GM19099 (cell line): ENCODE results near the gene TMEM168.

Source experiments
- POLR2A ChIP-seq: IDR thresholded peaks from 3 replicates; pipeline ENCODE4 v1.6.1; 2011; ENCODE audit warnings: low read depth; ENCODE audit not compliant: insufficient read length; ENCODE audit errors: extremely low read depth

The TMEM168 gene, protein sequence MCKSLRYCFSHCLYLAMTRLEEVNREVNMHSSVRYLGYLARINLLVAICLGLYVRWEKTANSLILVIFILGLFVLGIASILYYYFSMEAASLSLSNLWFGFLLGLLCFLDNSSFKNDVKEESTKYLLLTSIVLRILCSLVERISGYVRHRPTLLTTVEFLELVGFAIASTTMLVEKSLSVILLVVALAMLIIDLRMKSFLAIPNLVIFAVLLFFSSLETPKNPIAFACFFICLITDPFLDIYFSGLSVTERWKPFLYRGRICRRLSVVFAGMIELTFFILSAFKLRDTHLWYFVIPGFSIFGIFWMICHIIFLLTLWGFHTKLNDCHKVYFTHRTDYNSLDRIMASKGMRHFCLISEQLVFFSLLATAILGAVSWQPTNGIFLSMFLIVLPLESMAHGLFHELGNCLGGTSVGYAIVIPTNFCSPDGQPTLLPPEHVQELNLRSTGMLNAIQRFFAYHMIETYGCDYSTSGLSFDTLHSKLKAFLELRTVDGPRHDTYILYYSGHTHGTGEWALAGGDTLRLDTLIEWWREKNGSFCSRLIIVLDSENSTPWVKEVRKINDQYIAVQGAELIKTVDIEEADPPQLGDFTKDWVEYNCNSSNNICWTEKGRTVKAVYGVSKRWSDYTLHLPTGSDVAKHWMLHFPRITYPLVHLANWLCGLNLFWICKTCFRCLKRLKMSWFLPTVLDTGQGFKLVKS

DNA sequence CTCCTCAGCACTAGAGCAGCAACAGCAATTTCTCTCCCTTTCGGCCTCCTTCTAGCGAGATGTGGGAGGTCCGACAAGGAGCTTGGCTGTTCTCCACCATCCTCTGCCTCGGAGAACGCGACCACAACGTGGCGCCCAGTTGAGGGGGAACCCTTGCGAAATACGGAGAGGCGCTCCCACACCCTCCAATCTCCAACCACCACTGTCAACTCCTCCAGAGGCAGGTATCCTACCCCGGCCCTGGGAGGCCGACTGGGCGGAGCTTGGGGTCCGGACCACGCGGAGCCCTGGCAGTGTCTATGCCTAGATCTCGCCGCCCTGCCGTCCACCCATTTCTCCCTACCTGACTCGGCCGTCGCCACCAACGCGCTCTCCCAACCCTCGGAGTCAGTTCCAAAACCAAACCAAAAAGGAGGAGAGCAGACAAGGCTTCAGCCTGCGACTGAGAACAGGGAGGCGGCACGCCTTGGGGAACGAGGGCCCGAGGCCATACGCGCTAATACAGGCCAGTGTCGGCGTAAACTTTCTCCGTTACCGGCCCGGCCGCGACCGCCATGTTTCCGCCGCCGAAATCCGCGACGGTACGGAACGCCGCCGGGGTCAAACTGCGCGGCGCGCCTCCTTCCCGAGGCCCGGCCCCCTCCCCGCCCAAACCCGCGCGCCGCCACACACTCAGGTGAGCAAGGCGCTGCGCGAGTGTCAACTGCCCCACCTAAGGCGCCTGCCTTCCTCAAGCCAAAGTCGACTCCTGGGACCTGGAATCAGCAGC lies at the start of gene TMEM168:
TMEM168 (minus strand) TSS at position 577 of the 769 bp plus-strand sequence. CDS start 5,568 bp downstream, outside the sequence.
- TF ChIP-seq POLR2A = peak; percentile 85

DNA sequence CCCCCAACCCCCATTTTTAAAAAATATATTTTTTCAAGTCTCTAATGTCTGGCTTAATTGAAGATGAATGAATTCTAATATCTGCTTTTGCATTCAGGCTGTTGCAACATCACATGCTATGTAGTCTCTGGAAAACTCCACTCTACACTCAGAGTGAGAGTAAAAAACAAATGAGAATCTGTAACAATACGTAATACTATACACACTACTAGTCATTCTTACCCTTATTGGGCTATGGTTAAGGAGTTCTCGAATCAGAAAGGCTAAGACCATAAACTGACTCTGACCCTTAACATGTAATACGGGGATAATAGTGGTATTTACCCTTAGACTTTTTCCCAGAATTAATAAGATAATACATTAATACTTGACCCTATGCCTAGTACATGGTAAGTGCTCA lies 42.9 kb upstream of the TMEM168 start:
- TF ChIP-seq POLR2A = no peak

DNA sequence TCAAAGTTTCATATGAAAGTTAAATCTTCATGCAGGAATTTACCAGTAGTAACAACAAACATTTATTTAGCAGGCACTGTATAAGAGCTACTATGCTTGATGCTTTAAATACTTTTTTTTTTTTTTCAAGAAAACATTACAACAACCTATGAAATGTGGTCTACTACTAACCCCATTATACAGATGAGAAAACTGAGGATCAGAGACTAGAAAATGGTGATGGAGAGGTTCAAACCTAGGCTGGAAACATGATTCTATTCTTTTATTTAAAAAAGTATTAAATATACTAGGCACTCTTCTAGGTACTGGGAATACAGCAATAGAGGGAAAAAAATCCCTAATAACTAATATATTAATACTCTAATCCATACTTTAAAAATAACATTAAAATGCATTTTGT lies 40.6 kb upstream of the TMEM168 start:
- TF ChIP-seq POLR2A = no peak

DNA sequence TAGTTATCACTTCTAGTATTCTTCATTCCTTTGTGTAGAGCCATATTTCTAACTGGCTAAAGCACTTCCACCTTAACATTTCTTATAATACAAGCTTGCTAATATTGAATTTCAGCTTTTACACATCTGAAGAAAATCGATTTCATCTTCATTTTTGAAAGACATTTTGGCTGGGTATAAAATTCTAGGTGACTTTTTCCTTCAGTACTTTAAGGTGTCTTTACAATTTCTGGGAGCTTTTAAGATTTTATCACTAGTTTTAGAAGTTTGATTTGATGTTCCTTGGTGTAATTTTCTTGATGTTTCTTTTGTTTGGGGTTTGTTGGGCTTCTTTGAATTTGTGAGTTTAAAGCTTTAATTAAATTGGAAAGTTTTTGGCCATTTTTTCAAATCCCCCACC lies 38.5 kb upstream of the TMEM168 start:
- no peak for TF ChIP-seq POLR2A

DNA sequence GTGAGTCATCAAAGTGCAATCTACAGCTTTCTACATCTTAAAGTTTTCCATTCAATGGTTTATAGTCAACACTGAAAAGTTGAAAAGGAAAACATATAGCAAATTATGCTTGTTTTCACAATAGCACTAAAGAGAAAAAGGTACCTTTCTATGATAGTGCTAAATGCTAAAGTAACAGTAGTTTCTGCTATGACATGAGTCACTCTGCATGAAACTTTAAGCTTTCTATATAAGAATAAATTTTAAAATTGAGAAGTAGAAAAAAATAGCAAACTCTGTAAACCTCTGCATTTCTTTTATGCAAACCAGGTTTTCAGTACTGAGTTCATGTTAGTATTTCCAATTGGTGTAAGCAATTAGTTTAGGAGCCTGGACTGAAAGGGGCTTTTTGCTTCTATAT lies 31.2 kb upstream of the TMEM168 start:
- TF ChIP-seq POLR2A = no peak

DNA sequence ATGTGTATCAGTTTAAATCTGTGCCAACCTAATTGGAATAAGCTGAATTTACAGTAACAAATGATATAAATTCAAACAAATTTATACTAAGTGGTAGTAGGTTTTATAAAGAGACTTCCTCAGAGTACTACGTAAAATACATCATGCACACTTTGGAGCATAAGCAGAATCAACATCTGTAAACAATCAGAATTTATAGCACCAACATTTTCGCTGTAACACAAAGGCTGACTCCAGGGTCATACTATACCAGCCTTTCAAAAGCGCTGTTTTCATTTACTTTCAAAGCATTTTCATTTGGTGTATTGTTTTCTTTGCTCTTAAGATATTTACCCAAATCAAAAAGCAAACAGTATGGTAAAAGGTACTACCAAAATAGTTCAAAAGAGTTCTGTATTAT lies 29.3 kb upstream of the TMEM168 start:
- no peak for TF ChIP-seq POLR2A

DNA sequence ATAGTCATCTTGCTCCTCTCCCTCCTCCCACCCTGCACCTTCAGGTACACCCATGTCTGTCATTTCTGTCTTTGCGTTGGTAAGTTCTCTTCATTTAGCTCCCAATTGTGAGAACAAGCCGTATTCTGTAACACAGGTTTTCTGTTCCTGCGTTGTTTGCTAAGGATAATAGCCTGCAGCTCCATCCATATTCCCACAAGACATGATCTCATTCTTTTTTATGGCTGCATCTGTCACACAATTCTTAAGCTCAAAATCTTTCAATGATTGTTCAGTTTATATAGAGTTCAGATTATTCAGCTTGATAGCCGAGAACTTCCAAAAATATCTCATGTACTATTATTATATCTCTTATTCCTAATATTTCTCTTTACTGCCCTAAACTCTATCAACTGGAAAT lies 16.0 kb upstream of the TMEM168 start:
- TF ChIP-seq POLR2A = no peak

DNA sequence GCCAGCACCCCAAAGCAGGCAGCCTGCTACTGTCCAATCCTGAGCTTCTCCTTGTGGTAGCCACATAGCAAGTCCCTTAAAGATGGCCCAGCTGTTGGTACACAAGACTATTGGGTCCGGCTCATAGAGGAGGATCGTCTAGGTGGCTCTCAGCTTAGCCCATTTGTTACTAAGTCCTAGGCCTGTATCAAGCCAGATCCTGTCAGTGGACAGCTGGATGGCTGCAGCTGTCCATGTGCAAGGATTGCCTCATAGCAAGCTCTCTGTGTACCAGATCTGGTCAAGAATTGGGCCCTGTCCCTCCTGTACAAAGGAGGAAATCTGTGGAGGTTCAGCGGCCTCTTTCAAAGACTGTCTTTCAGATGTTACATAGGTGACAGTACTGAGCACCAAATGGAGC lies 12.2 kb upstream of the TMEM168 start:
- TF ChIP-seq POLR2A = no peak

DNA sequence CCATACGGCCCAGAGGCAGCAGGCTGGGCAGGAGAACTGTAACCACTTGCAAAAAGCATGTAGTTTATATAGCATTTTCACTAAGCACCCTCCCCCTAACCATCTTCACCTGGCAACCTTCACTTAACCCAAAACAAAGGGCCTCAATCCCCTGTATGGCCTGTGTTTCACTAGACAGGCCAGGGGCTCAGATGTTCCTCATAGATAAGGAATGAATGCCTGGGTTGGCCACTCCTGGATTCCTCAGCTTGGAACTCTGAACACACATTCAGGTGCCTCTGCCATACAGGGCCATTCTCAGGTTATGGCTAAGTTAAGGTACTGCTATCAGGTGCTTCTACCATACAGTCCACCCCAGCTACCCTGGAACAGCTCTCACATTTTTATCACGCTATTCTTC lies 10.3 kb upstream of the TMEM168 start:
- TF ChIP-seq POLR2A = no peak

DNA sequence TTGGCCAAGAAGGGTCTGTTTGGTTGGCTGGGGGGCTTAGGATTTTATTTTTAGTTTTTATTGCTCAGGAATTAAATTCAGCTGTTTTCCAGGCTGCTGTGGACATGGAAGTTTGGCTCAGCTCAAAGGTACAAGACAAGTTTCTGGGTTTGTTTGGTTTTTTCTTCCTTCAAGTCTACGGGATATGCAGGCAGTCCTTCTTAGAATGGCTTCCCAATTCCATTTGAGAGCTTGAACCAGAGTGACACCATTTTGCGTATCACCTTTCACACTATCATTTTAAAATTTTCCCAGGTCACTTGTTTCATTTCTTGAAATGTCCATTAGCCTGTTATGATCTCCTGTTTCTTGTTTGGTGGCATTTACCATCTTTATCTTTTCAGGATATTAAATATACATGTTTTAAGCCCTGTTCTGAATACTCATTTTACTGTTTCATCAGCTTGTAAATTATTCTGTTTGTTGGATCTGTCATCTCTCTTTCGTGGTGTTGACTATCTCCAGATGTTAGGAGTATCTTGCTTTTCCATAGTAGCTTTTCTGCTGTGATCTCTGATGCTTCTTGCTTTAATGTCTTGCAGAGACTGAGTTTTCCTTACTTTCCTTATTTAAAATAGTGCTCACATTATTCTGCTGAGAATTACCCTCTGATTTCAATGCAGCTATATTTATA lies 9.4 kb upstream of the TMEM168 start:
- no peak for TF ChIP-seq POLR2A

DNA sequence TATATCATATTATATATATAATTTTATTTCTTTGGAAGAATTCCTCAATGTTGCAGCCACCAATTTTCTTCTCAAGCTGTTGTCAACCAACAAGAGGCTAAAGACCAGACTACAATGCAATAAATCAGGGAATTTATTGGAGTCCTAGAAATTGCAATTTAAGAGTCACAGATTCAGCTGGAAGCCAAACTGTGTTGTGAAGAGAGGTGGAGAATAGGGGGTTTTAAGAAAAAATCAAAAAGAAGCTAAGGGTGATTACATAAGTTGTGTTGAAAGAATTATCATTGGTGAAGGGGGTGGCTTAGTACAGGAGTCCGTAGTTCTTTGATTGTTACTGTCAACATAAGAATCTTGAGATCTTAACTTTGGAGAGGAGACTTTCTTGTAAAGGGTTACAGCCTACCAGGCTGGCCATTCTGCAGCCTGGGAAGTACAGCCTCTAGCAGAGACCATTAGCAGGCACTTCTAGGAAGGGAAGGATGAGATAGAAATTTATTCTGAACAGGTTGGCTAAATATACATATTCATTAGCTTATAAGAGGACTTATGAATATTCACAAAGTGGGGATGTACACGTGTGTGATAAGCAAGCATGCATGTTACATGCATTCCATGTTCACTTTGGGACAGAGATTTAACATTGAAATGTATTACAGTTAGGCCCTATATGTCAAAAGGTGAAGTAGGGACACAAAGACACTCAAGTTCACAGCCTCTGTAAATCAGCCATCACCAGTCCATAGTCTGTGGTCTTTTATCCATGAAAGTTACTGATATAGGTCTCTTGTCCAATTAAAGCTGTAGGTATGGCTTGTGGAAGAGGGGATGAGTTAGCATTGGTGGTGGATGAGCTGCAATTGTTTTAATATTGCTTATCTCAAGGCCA lies 8.3 kb upstream of the TMEM168 start:
- TF ChIP-seq POLR2A = no peak

DNA sequence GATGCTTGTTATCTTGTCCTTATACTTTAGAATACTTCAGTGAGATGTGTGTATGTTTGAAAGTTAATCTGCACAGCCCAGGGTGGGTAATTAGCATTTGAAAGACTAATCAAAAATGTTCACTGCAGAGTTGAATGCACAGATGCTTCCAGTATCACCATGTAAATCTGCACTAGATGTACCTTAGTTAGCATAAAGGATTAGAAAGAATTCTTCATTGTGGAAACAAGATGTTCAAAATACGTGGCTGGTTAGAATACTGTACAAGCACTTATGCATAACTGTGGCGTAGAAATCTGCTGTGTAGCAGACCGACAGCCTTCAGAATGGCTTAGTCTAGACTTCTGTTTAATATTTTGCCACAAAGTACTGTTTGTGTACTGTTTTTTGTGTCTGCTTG lies 2.2 kb upstream of the TMEM168 start:
- TF ChIP-seq POLR2A = no peak

DNA sequence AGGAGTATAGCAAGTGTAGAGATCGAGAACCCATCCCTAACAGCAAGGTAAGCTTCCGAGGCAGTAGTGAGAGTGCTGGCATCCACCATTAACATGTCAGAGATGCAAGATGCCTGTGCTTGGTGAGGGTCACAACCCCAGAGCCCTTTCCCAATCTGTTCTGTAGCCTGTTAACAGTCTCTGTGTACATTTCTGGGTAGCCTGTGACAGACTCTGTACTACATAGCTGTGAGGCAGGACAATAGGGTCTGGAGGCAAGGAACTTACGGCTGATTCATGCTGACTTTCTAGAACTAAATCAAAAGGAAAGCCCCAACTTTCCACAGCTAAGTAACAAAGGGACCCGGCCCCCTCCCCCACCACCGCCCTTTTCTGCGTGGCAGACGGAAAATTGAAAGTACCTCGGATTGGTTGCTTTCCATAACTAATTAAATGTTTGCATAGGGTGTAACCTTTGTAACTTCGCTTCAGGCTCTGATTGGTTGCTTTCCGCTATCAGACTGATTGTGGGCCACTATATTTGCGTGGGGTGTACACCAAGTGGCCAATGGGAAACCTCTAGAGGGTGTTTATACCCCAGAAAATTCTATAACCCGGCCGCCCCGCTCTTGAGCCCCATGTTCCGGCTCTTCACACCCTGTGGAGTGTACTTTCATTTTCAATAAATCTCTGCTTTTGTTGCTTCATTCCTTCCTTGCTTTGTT lies 1.4 kb upstream of the TMEM168 start:
- no peak for TF ChIP-seq POLR2A
